Measurements from ENCODE around the gene PALM2AKAP2.

The PALM2AKAP2 gene

GRCh38 chr9:109755040-109755439 lies 25.0 kb upstream of the PALM2AKAP2 start:
- no peaks in the 10 kb centered on the region for H3K79me1 ChIP-seq (replicated peaks; ENCODE audit: low read length, poor library complexity, severe bottlenecking)
- no peak overlapping the region for H3K4me2 ChIP-seq (ENCODE audit: low read length, poor library complexity, severe bottlenecking)
- H2AFZ ChIP-seq (ENCODE audit: low read depth, low read length) = no peak overlapping the region
- H3K9ac ChIP-seq (ENCODE audit: low read length) = no peak overlapping the region
- H2BK15ac ChIP-seq (ENCODE audit: low read depth, poor library complexity, severe bottlenecking) = no peak overlapping the region
- H3K36me3 ChIP-seq (ENCODE audit: control insufficient read depth in 1 of 2, insufficient read depth in 2 of 2, low read depth in 1 of 2, low read length in 2 of 2) = no peaks in the 10 kb centered on the region
- no peak overlapping the region for H2BK5ac ChIP-seq (ENCODE audit: low read depth, low read length, poor library complexity, severe bottlenecking)
- H2BK120ac ChIP-seq (ENCODE audit: low read depth, low read length) = no peak overlapping the region
- no peak overlapping the region for H4K8ac ChIP-seq (ENCODE audit: low read length)
- H2AK5ac ChIP-seq (ENCODE audit: low read length, severe bottlenecking) = no peak overlapping the region
- H2BK12ac ChIP-seq (ENCODE audit: low read length in 2 of 2) = peak overlapping the region; percentile 15 to 48
- H3K23ac ChIP-seq (ENCODE audit: low read length in 2 of 2) = no peak overlapping the region
- H4K91ac ChIP-seq (ENCODE audit: low read length) = no peak overlapping the region
- H3K27ac ChIP-seq (ENCODE audit: low read length, poor library complexity, severe bottlenecking) = no peak overlapping the region
- DNase-seq = peak; percentile 42
- H3K4me1 ChIP-seq (ENCODE audit: control insufficient read depth, insufficient read depth, low read depth, low read length) = no peaks in the 10 kb centered on the region
- 64% methylated on average over 2 of the region's 2 CpGs for WGBS
- H3K14ac ChIP-seq (ENCODE audit: low read length in 2 of 2) = no peak overlapping the region
- H3K4me3 ChIP-seq (ENCODE audit: insufficient read depth in 1 of 2, low read depth in 1 of 2, low read length in 2 of 2) = no peak overlapping the region
- peaks cover 0 to 22% of the 10 kb centered on the region in 2 experiments for H3K27me3 ChIP-seq (ENCODE audit: control insufficient read depth in 1 of 2, insufficient read depth in 1 of 2, low read length in 2 of 2)
- H3K4ac ChIP-seq (ENCODE audit: low read depth in 1 of 2, low read length in 2 of 2) = no peak overlapping the region
- H3K18ac ChIP-seq (ENCODE audit: low read depth in 1 of 2, low read length in 2 of 2) = no peak overlapping the region
- H3K9me3 ChIP-seq (ENCODE audit: control insufficient read depth, low read length) = no peaks in the 10 kb centered on the region

GRCh38 chr9:109759589-109759988 lies 20.4 kb upstream of the PALM2AKAP2 start:
- no peak overlapping the region for H2AK5ac ChIP-seq (ENCODE audit: low read length, severe bottlenecking)
- H3K79me1 ChIP-seq (replicated peaks; ENCODE audit: low read length, poor library complexity, severe bottlenecking) = no peaks in the 10 kb centered on the region
- no peak overlapping the region for H4K91ac ChIP-seq (ENCODE audit: low read length)
- no peak overlapping the region for H3K18ac ChIP-seq (ENCODE audit: low read depth in 1 of 2, low read length in 2 of 2)
- 89% methylated on average over 3 of the region's 3 CpGs for WGBS
- no peak overlapping the region for H2BK5ac ChIP-seq (ENCODE audit: low read depth, low read length, poor library complexity, severe bottlenecking)
- H3K36me3 ChIP-seq (ENCODE audit: control insufficient read depth in 1 of 2, insufficient read depth in 2 of 2, low read depth in 1 of 2, low read length in 2 of 2) = no peaks in the 10 kb centered on the region
- no peaks in the 10 kb centered on the region for H3K27me3 ChIP-seq (ENCODE audit: control insufficient read depth in 1 of 2, insufficient read depth in 1 of 2, low read length in 2 of 2)
- DNase-seq = no peak
- no peak overlapping the region for H3K23ac ChIP-seq (ENCODE audit: low read length in 2 of 2)
- H2BK120ac ChIP-seq (ENCODE audit: low read depth, low read length) = no peak overlapping the region
- no peaks in the 10 kb centered on the region for H3K9me3 ChIP-seq (ENCODE audit: control insufficient read depth, low read length)
- no peak overlapping the region for H2AFZ ChIP-seq (ENCODE audit: low read depth, low read length)
- H3K4me2 ChIP-seq (ENCODE audit: low read length, poor library complexity, severe bottlenecking) = no peak overlapping the region
- H3K27ac ChIP-seq (ENCODE audit: low read length, poor library complexity, severe bottlenecking) = no peak overlapping the region
- H2BK12ac ChIP-seq (ENCODE audit: low read length in 2 of 2) = no peak overlapping the region
- H3K4ac ChIP-seq (ENCODE audit: low read depth in 1 of 2, low read length in 2 of 2) = no peak overlapping the region
- H3K4me1 ChIP-seq (ENCODE audit: control insufficient read depth, insufficient read depth, low read depth, low read length) = no peaks in the 10 kb centered on the region
- no peak overlapping the region for H3K4me3 ChIP-seq (ENCODE audit: insufficient read depth in 1 of 2, low read depth in 1 of 2, low read length in 2 of 2)
- no peak overlapping the region for H3K14ac ChIP-seq (ENCODE audit: low read length in 2 of 2)
- H3K9ac ChIP-seq (ENCODE audit: low read length) = no peak overlapping the region
- H2BK15ac ChIP-seq (ENCODE audit: low read depth, poor library complexity, severe bottlenecking) = no peak overlapping the region
- H4K8ac ChIP-seq (ENCODE audit: low read length) = no peak overlapping the region

- no peak overlapping the region for H3K27ac ChIP-seq (ENCODE audit: low read length, poor library complexity, severe bottlenecking)
- H3K79me1 ChIP-seq (replicated peaks; ENCODE audit: low read length, poor library complexity, severe bottlenecking) = no peaks in the 10 kb centered on the region
- H2AK5ac ChIP-seq (ENCODE audit: low read length, severe bottlenecking) = no peak overlapping the region
- 96% methylated on average over 2 of the region's 2 CpGs for WGBS
- no peak overlapping the region for H3K4ac ChIP-seq (ENCODE audit: low read depth in 1 of 2, low read length in 2 of 2)
- H3K36me3 ChIP-seq (ENCODE audit: control insufficient read depth in 1 of 2, insufficient read depth in 2 of 2, low read depth in 1 of 2, low read length in 2 of 2) = no peaks in the 10 kb centered on the region
- no peak overlapping the region for H2BK12ac ChIP-seq (ENCODE audit: low read length in 2 of 2)
- no peak overlapping the region for H2BK5ac ChIP-seq (ENCODE audit: low read depth, low read length, poor library complexity, severe bottlenecking)
- H2BK120ac ChIP-seq (ENCODE audit: low read depth, low read length) = no peak overlapping the region
- no peak overlapping the region for H4K8ac ChIP-seq (ENCODE audit: low read length)
- no peak for DNase-seq
- H3K4me2 ChIP-seq (ENCODE audit: low read length, poor library complexity, severe bottlenecking) = no peak overlapping the region
- H3K9me3 ChIP-seq (ENCODE audit: control insufficient read depth, low read length) = no peaks in the 10 kb centered on the region
- H3K4me1 ChIP-seq (ENCODE audit: control insufficient read depth, insufficient read depth, low read depth, low read length) = no peaks in the 10 kb centered on the region
- H3K23ac ChIP-seq (ENCODE audit: low read length in 2 of 2) = no peak overlapping the region
- no peaks in the 10 kb centered on the region for H3K27me3 ChIP-seq (ENCODE audit: control insufficient read depth in 1 of 2, insufficient read depth in 1 of 2, low read length in 2 of 2)
- H2BK15ac ChIP-seq (ENCODE audit: low read depth, poor library complexity, severe bottlenecking) = no peak overlapping the region
- H3K18ac ChIP-seq (ENCODE audit: low read depth in 1 of 2, low read length in 2 of 2) = no peak overlapping the region
- H3K14ac ChIP-seq (ENCODE audit: low read length in 2 of 2) = no peak overlapping the region
- no peak overlapping the region for H3K9ac ChIP-seq (ENCODE audit: low read length)
- no peak overlapping the region for H3K4me3 ChIP-seq (ENCODE audit: insufficient read depth in 1 of 2, low read depth in 1 of 2, low read length in 2 of 2)
- no peak overlapping the region for H2AFZ ChIP-seq (ENCODE audit: low read depth, low read length)
- no peak overlapping the region for H4K91ac ChIP-seq (ENCODE audit: low read length)
Measured at GRCh38 chr9:109765278-109765677, 14.7 kb upstream of the PALM2AKAP2 start.

GRCh38 chr9:109765830-109766229 lies 14.2 kb upstream of the PALM2AKAP2 start:
- Histone ChIP-seq H4K91ac (ENCODE audit: low read length) (no peak overlapping the region), H2BK12ac (ENCODE audit: low read length in 2 of 2) (no peak overlapping the region), H2BK120ac (ENCODE audit: low read depth, low read length) (no peak overlapping the region), H3K9me3 (ENCODE audit: control insufficient read depth, low read length) (no peaks in the 10 kb centered on the region), H3K18ac (ENCODE audit: low read depth in 1 of 2, low read length in 2 of 2) (no peak overlapping the region), H3K9ac (ENCODE audit: low read length) (no peak overlapping the region), H3K14ac (ENCODE audit: low read length in 2 of 2) (no peak overlapping the region), H3K27ac (ENCODE audit: low read length, poor library complexity, severe bottlenecking) (no peak overlapping the region), H3K23ac (ENCODE audit: low read length in 2 of 2) (no peak overlapping the region), H2AFZ (ENCODE audit: low read depth, low read length) (no peak overlapping the region), H3K4me2 (ENCODE audit: low read length, poor library complexity, severe bottlenecking) (no peak overlapping the region), H3K4me3 (ENCODE audit: insufficient read depth in 1 of 2, low read depth in 1 of 2, low read length in 2 of 2) (no peak overlapping the region), H3K79me1 (replicated peaks; ENCODE audit: low read length, poor library complexity, severe bottlenecking) (no peaks in the 10 kb centered on the region), H3K27me3 (ENCODE audit: control insufficient read depth in 1 of 2, insufficient read depth in 1 of 2, low read length in 2 of 2) (no peaks in the 10 kb centered on the region), H3K36me3 (ENCODE audit: control insufficient read depth in 1 of 2, insufficient read depth in 2 of 2, low read depth in 1 of 2, low read length in 2 of 2) (no peaks in the 10 kb centered on the region), H4K8ac (ENCODE audit: low read length) (no peak overlapping the region), H3K4ac (ENCODE audit: low read depth in 1 of 2, low read length in 2 of 2) (no peak overlapping the region), H2BK5ac (ENCODE audit: low read depth, low read length, poor library complexity, severe bottlenecking) (no peak overlapping the region), H3K4me1 (ENCODE audit: control insufficient read depth, insufficient read depth, low read depth, low read length) (peaks cover 1% of the 10 kb centered on the region), H2BK15ac (ENCODE audit: low read depth, poor library complexity, severe bottlenecking) (no peak overlapping the region), H2AK5ac (ENCODE audit: low read length, severe bottlenecking) (no peak overlapping the region)
- 62% methylated on average over 3 of the region's 3 CpGs for WGBS
- DNase-seq = peak; percentile 45

Data from mesenchymal stem cell (in vitro differentiated cells and primary cell).